ENCODE results near the gene INVS. TPM values are rescaled to one million over a fixed set of nuclear protein-coding genes. Genes with fewer than 3 reads are reported as not detected.

Gene INVS
- total RNA-seq, 1 donor from 2014 or later, result 20.5 TPM

GRCh38 chr9:100296407-100296806 lies 197.4 kb downstream of the INVS start:
- DNase-seq (ENCODE audit: low read depth), result no peak
- Histone ChIP-seq H3K4me3 (ENCODE audit: low read depth, low read length) (no peak overlapping the region), H3K27me3 (ENCODE audit: control insufficient read depth, insufficient read depth, low read length) (no peaks in the 10 kb centered on the region), H3K36me3 (ENCODE audit: control insufficient read depth, insufficient read depth, low read length) (peaks cover 2% of the 10 kb centered on the region)
- no peak for TF ChIP-seq CTCF (IDR thresholded peaks at IDR 0.05; ENCODE audit: insufficient read depth, low read length, severe bottlenecking)
- no peak for FAIRE-seq

GRCh38 chr9:100298378-100298777 lies 199.3 kb downstream of the INVS start:
- no peak for DNase-seq (ENCODE audit: low read depth)
- no peak for TF ChIP-seq CTCF (IDR thresholded peaks at IDR 0.05; ENCODE audit: insufficient read depth, low read length, severe bottlenecking)
- Histone ChIP-seq H3K4me3 (ENCODE audit: low read depth, low read length) (no peak overlapping the region), H3K36me3 (ENCODE audit: control insufficient read depth, insufficient read depth, low read length) (peaks cover 2% of the 10 kb centered on the region), H3K27me3 (ENCODE audit: control insufficient read depth, insufficient read depth, low read length) (no peaks in the 10 kb centered on the region)
- no peak for FAIRE-seq

- DNase-seq (ENCODE audit: low read depth) (no peak), FAIRE-seq (no peak)
- no peak for TF ChIP-seq CTCF (IDR thresholded peaks at IDR 0.05; ENCODE audit: insufficient read depth, low read length, severe bottlenecking)
- Histone ChIP-seq H3K4me3 (ENCODE audit: low read depth, low read length) (no peak overlapping the region), H3K27me3 (ENCODE audit: control insufficient read depth, insufficient read depth, low read length) (no peaks in the 10 kb centered on the region), H3K36me3 (ENCODE audit: control insufficient read depth, insufficient read depth, low read length) (peaks cover 2% of the 10 kb centered on the region)
Observed at GRCh38 chr9:100303747-100304146, 204.7 kb downstream of the INVS start.

- no peaks in the 10 kb centered on the region for H3K27me3 ChIP-seq (ENCODE audit: control insufficient read depth, insufficient read depth, low read length)
- no peak for FAIRE-seq
- H3K4me3 ChIP-seq (ENCODE audit: low read depth, low read length), result no peak overlapping the region
- TF ChIP-seq CTCF (IDR thresholded peaks at IDR 0.05; ENCODE audit: insufficient read depth, low read length, severe bottlenecking), result no peak
- DNase-seq (ENCODE audit: low read depth), result no peak
- H3K36me3 ChIP-seq (ENCODE audit: control insufficient read depth, insufficient read depth, low read length), result peaks cover 5% of the 10 kb centered on the region
Observed at GRCh38 chr9:100306283-100306682, 207.2 kb downstream of the INVS start.

GRCh38 chr9:100307080-100307479 lies 208.0 kb downstream of the INVS start:
- no peak overlapping the region for H3K4me3 ChIP-seq (ENCODE audit: low read depth, low read length)
- FAIRE-seq (no peak), DNase-seq (ENCODE audit: low read depth) (no peak)
- TF ChIP-seq CTCF (IDR thresholded peaks at IDR 0.05; ENCODE audit: insufficient read depth, low read length, severe bottlenecking), result no peak
- no peaks in the 10 kb centered on the region for H3K27me3 ChIP-seq (ENCODE audit: control insufficient read depth, insufficient read depth, low read length)
- H3K36me3 ChIP-seq (ENCODE audit: control insufficient read depth, insufficient read depth, low read length), result peaks cover 6% of the 10 kb centered on the region

GRCh38 chr9:100308965-100309564 lies 210.0 kb downstream of the INVS start:
- peaks cover 4% of the 10 kb centered on the region for H3K36me3 ChIP-seq (ENCODE audit: control insufficient read depth, insufficient read depth, low read length)
- no peak for FAIRE-seq
- no peak for DNase-seq (ENCODE audit: low read depth)
- H3K27me3 ChIP-seq (ENCODE audit: control insufficient read depth, insufficient read depth, low read length), result no peaks in the 10 kb centered on the region
- H3K4me3 ChIP-seq (ENCODE audit: low read depth, low read length), result no peak overlapping the region
- no peak for TF ChIP-seq CTCF (IDR thresholded peaks at IDR 0.05; ENCODE audit: insufficient read depth, low read length, severe bottlenecking)

Measured in bronchial epithelial cell (primary cell).